Measurements from ENCODE around the gene BAIAP2L2.

BAIAP2L2 gene

DNA sequence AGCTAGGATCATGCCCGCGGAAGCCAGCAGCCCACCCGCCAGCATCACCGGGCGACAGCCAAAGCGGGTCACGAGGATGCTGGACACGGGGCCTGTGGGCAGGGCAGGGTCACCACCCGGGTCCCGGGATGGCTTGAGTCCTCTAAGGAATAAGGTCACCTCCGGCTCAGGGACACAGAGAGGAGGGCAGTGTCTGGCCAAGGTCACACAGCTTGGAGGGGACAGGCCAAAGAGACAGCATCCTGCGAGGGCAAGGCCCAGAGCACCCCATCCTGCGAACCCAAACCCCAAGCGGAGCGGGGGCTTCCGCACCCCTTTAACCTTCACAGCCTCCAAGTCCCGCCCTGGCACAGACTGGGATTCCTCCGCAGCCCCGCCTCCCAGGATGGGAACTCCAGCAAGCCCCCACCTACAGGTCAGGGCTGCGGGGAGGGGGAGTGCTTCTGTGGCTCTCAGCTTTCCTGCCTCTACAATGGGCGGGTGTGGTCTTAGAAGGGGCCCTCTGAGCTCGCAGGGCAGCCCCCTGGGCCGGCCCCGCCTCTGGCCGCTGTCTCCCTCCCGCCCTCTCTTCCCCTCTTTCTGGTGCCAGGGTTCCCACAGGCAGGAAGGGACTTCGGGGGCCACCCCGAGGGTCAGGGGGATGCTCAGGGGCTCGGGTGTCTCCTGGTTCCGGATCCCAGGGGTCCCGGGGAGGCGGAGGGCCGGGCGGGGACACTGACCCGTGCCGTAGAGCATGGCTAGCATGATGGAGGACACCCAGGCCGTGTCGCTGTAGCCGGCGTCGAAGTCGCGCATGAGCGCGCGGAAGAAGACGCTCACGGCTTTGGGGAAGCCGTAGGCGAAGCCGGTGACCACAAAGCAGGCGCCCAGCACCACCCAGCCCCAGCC, 28.3 kb downstream of the BAIAP2L2 start:
- no peak for DNase-seq
- Histone ChIP-seq H3K4me3 (ENCODE audit: insufficient read depth in 1 of 2, low read depth in 1 of 2, low read length in 2 of 2) (no peak overlapping the region), H2BK12ac (ENCODE audit: low read length in 2 of 2) (peak overlapping the region in 1 of 2 experiments; percentile 47), H3K18ac (ENCODE audit: low read depth in 1 of 2, low read length in 2 of 2) (no peak overlapping the region), H4K8ac (ENCODE audit: low read length) (no peak overlapping the region), H3K27ac (ENCODE audit: low read length, poor library complexity, severe bottlenecking) (no peak overlapping the region), H3K4ac (ENCODE audit: low read depth in 1 of 2, low read length in 2 of 2) (no peak overlapping the region), H3K23ac (ENCODE audit: low read length in 2 of 2) (no peak overlapping the region), H2AK5ac (ENCODE audit: low read length, severe bottlenecking) (no peak overlapping the region), H2BK120ac (ENCODE audit: low read depth, low read length) (no peak overlapping the region), H3K4me1 (ENCODE audit: control insufficient read depth, insufficient read depth, low read depth, low read length) (peaks cover 19% of the 10 kb centered on the region), H2BK5ac (ENCODE audit: low read depth, low read length, poor library complexity, severe bottlenecking) (no peak overlapping the region), H4K91ac (ENCODE audit: low read length) (no peak overlapping the region), H3K9ac (ENCODE audit: low read length) (no peak overlapping the region), H3K4me2 (ENCODE audit: low read length, poor library complexity, severe bottlenecking) (peak overlapping the region; percentile 78), H3K36me3 (ENCODE audit: control insufficient read depth in 1 of 2, insufficient read depth in 2 of 2, low read depth in 1 of 2, low read length in 2 of 2) (peaks cover 4 to 24% of the 10 kb centered on the region in 2 experiments), H3K14ac (ENCODE audit: low read length in 2 of 2) (no peak overlapping the region), H2BK15ac (ENCODE audit: low read depth, poor library complexity, severe bottlenecking) (no peak overlapping the region), H3K79me1 (replicated peaks; ENCODE audit: low read length, poor library complexity, severe bottlenecking) (no peaks in the 10 kb centered on the region), H3K27me3 (ENCODE audit: control insufficient read depth in 1 of 2, insufficient read depth in 1 of 2, low read length in 2 of 2) (peaks cover 23 to 43% of the 10 kb centered on the region in 2 experiments), H3K9me3 (ENCODE audit: control insufficient read depth, low read length) (no peaks in the 10 kb centered on the region), H2AFZ (ENCODE audit: low read depth, low read length) (no peak overlapping the region)
- 45% methylated on average over 50 of the region's 52 CpGs for WGBS

DNA sequence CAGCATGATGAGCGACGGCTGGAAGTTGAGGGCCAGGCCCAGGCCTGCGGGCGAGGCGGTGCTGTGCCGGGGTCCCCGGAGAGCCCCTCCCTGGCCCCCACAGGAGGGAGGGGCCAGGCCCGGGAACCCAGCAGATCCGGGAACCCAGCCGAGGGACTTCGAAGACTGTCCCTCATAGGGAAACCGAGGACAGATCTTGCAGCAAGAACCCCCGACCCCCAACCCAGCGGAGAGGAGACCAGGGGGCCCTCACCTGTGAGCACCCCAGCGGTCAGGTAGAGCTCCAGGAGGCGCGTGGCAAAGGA, 28.9 kb downstream of the BAIAP2L2 start:
- Histone ChIP-seq H2BK12ac (ENCODE audit: low read length in 2 of 2) (peak overlapping the region in 1 of 2 experiments; percentile 47), H3K27ac (ENCODE audit: low read length, poor library complexity, severe bottlenecking) (no peak overlapping the region), H2BK15ac (ENCODE audit: low read depth, poor library complexity, severe bottlenecking) (no peak overlapping the region), H3K4me2 (ENCODE audit: low read length, poor library complexity, severe bottlenecking) (peak overlapping the region; percentile 78), H3K36me3 (ENCODE audit: control insufficient read depth in 1 of 2, insufficient read depth in 2 of 2, low read depth in 1 of 2, low read length in 2 of 2) (peaks cover 4 to 26% of the 10 kb centered on the region in 2 experiments), H3K14ac (ENCODE audit: low read length in 2 of 2) (no peak overlapping the region), H3K27me3 (ENCODE audit: control insufficient read depth in 1 of 2, insufficient read depth in 1 of 2, low read length in 2 of 2) (peaks cover 23 to 43% of the 10 kb centered on the region in 2 experiments), H3K79me1 (replicated peaks; ENCODE audit: low read length, poor library complexity, severe bottlenecking) (no peaks in the 10 kb centered on the region), H2BK5ac (ENCODE audit: low read depth, low read length, poor library complexity, severe bottlenecking) (no peak overlapping the region), H4K8ac (ENCODE audit: low read length) (no peak overlapping the region), H3K18ac (ENCODE audit: low read depth in 1 of 2, low read length in 2 of 2) (peak overlapping the region in 1 of 2 experiments; percentile 59), H4K91ac (ENCODE audit: low read length) (no peak overlapping the region), H3K9ac (ENCODE audit: low read length) (no peak overlapping the region), H3K4ac (ENCODE audit: low read depth in 1 of 2, low read length in 2 of 2) (no peak overlapping the region), H3K9me3 (ENCODE audit: control insufficient read depth, low read length) (no peaks in the 10 kb centered on the region), H2AK5ac (ENCODE audit: low read length, severe bottlenecking) (no peak overlapping the region), H3K23ac (ENCODE audit: low read length in 2 of 2) (no peak overlapping the region), H3K4me3 (ENCODE audit: insufficient read depth in 1 of 2, low read depth in 1 of 2, low read length in 2 of 2) (peak overlapping the region in 1 of 2 experiments; percentile 48), H2BK120ac (ENCODE audit: low read depth, low read length) (no peak overlapping the region), H3K4me1 (ENCODE audit: control insufficient read depth, insufficient read depth, low read depth, low read length) (peaks cover 19% of the 10 kb centered on the region), H2AFZ (ENCODE audit: low read depth, low read length) (peak overlapping the region; percentile 66)
- 24% methylated on average over 17 of the region's 17 CpGs for WGBS
- DNase-seq = no peak

DNA sequence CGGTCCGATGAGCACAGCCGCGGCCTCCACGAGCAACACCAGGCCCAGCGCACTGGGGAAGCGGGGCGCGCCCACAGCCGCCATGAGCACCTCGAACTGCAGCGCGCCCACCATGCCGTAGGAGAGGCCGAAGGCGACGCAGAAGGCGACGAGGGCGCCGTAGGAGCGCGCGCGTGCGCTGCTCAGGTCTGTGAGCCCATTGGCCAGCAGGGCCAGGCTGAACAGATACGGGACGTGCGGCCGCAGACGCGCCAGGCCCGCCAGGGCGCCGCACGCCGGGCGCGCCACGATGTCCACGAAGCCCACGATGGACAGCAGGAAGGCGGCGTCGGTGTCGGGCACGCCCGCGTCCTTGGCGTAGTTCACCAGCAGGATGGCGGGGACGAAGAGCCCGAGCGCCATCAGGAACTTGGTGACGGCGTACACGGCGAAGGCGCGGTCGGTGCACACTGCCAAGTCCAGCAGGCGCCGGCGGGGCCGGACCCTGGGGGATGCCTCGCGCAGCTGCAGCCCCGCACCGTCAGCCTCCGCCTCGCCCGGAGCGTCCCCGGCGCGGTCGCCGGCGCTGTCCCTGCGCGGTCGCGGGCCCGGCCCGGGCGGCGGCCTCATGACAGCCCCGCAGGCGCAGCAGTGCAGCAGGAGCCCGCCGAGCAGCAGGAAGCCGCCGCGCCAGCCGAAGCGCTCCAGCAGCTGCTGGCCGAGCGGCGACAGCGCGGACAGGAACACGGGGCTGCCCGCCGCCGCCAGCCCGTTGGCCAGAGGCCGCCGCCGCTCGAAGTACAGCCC, 29.4 kb downstream of the BAIAP2L2 start:
- 6% methylated on average over 85 of the region's 110 CpGs for WGBS

DNA sequence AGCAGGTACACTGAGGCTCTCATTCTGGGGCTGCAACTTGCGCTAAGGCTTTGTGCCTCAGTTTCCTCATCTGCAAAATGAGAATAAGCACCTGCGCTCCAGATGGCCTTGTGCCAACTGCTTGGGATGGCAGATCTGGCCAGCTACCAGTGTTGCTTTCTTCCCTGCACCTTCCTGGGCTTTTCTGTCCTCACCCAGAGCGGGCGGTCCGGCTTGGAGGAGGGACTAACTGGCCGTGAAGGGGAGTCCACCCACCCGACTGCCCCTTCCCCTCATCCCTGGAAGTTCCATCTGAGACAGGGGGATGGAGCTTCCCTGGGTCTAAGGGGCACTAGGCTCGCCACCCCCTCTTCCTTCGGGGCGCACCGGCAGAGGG, 30.0 kb downstream of the BAIAP2L2 start:
- Histone ChIP-seq H4K8ac (ENCODE audit: low read length) (no peak overlapping the region), H2BK12ac (ENCODE audit: low read length in 2 of 2) (no peak overlapping the region), H3K27me3 (ENCODE audit: control insufficient read depth in 1 of 2, insufficient read depth in 1 of 2, low read length in 2 of 2) (peaks cover 23 to 43% of the 10 kb centered on the region in 2 experiments), H2BK5ac (ENCODE audit: low read depth, low read length, poor library complexity, severe bottlenecking) (no peak overlapping the region), H3K36me3 (ENCODE audit: control insufficient read depth in 1 of 2, insufficient read depth in 2 of 2, low read depth in 1 of 2, low read length in 2 of 2) (peaks cover 4 to 29% of the 10 kb centered on the region in 2 experiments), H3K4me1 (ENCODE audit: control insufficient read depth, insufficient read depth, low read depth, low read length) (peaks cover 15% of the 10 kb centered on the region), H2BK120ac (ENCODE audit: low read depth, low read length) (no peak overlapping the region), H3K27ac (ENCODE audit: low read length, poor library complexity, severe bottlenecking) (no peak overlapping the region), H3K18ac (ENCODE audit: low read depth in 1 of 2, low read length in 2 of 2) (peak overlapping the region in 1 of 2 experiments; percentile 61), H3K4ac (ENCODE audit: low read depth in 1 of 2, low read length in 2 of 2) (no peak overlapping the region), H3K9me3 (ENCODE audit: control insufficient read depth, low read length) (no peaks in the 10 kb centered on the region), H3K9ac (ENCODE audit: low read length) (no peak overlapping the region), H3K4me2 (ENCODE audit: low read length, poor library complexity, severe bottlenecking) (no peak overlapping the region), H3K14ac (ENCODE audit: low read length in 2 of 2) (no peak overlapping the region), H3K4me3 (ENCODE audit: insufficient read depth in 1 of 2, low read depth in 1 of 2, low read length in 2 of 2) (no peak overlapping the region), H2AFZ (ENCODE audit: low read depth, low read length) (peak overlapping the region; percentile 66), H3K79me1 (replicated peaks; ENCODE audit: low read length, poor library complexity, severe bottlenecking) (no peaks in the 10 kb centered on the region), H2AK5ac (ENCODE audit: low read length, severe bottlenecking) (no peak overlapping the region), H3K23ac (ENCODE audit: low read length in 2 of 2) (no peak overlapping the region), H2BK15ac (ENCODE audit: low read depth, poor library complexity, severe bottlenecking) (no peak overlapping the region), H4K91ac (ENCODE audit: low read length) (no peak overlapping the region)
- 63% methylated on average over 10 of the region's 11 CpGs for WGBS
- DNase-seq = no peak

More for the DNA sequence above, 29.4 kb downstream of the BAIAP2L2 start:
- Histone ChIP-seq H3K79me1 (replicated peaks; ENCODE audit: low read length, poor library complexity, severe bottlenecking) (no peaks in the 10 kb centered on the region), H3K4me2 (ENCODE audit: low read length, poor library complexity, severe bottlenecking) (peak overlapping the region; percentile 78), H3K23ac (ENCODE audit: low read length in 2 of 2) (peak overlapping the region in 1 of 2 experiments; percentile 34), H3K27me3 (ENCODE audit: control insufficient read depth in 1 of 2, insufficient read depth in 1 of 2, low read length in 2 of 2) (peaks cover 23 to 43% of the 10 kb centered on the region in 2 experiments), H3K4me1 (ENCODE audit: control insufficient read depth, insufficient read depth, low read depth, low read length) (peaks cover 18% of the 10 kb centered on the region), H2BK15ac (ENCODE audit: low read depth, poor library complexity, severe bottlenecking) (no peak overlapping the region), H4K8ac (ENCODE audit: low read length) (peak overlapping the region; percentile 3), H3K9ac (ENCODE audit: low read length) (no peak overlapping the region), H2BK120ac (ENCODE audit: low read depth, low read length) (no peak overlapping the region), H2AFZ (ENCODE audit: low read depth, low read length) (peak overlapping the region; percentile 66), H3K18ac (ENCODE audit: low read depth in 1 of 2, low read length in 2 of 2) (peak overlapping the region; percentile 2 to 61), H3K9me3 (ENCODE audit: control insufficient read depth, low read length) (no peaks in the 10 kb centered on the region), H3K36me3 (ENCODE audit: control insufficient read depth in 1 of 2, insufficient read depth in 2 of 2, low read depth in 1 of 2, low read length in 2 of 2) (peaks cover 4 to 30% of the 10 kb centered on the region in 2 experiments), H2BK12ac (ENCODE audit: low read length in 2 of 2) (peak overlapping the region in 1 of 2 experiments; percentile 43), H3K4ac (ENCODE audit: low read depth in 1 of 2, low read length in 2 of 2) (no peak overlapping the region), H3K4me3 (ENCODE audit: insufficient read depth in 1 of 2, low read depth in 1 of 2, low read length in 2 of 2) (peak overlapping the region; percentile 48 to 67), H3K27ac (ENCODE audit: low read length, poor library complexity, severe bottlenecking) (no peak overlapping the region), H2BK5ac (ENCODE audit: low read depth, low read length, poor library complexity, severe bottlenecking) (no peak overlapping the region), H4K91ac (ENCODE audit: low read length) (no peak overlapping the region), H3K14ac (ENCODE audit: low read length in 2 of 2) (peak overlapping the region in 1 of 2 experiments; percentile 85), H2AK5ac (ENCODE audit: low read length, severe bottlenecking) (no peak overlapping the region)
- peak; percentile 39 for DNase-seq
